Tibial nerve (tissue), 3 donors: ENCODE measurements around the gene KIF3C.

Experiments
- POLR2A ChIP-seq, 2 donors: fragments of 450-650 bp; IDR thresholded peaks; one replicate each; pipeline ENCODE4 v1.6.1; 2017; ENCODE audit warnings: antibody characterized with exemption in 2 of 2, mild to moderate bottlenecking in 2 of 2, moderate library complexity in 2 of 2
- TF ChIP-seq, protein P1 (sequence below), 5 experiments: fragments of 200-600 bp in 3 of 5; fragments of 450-650 bp in 2 of 5; sonication (generic) in 3 of 5; IDR thresholded peaks; one replicate each; pipeline ENCODE4 v1.5.1; 2016 to 2019; ENCODE audit warnings: antibody characterized with exemption in 5 of 5, mild to moderate bottlenecking in 3 of 5, moderate library complexity in 2 of 5

DNA sequence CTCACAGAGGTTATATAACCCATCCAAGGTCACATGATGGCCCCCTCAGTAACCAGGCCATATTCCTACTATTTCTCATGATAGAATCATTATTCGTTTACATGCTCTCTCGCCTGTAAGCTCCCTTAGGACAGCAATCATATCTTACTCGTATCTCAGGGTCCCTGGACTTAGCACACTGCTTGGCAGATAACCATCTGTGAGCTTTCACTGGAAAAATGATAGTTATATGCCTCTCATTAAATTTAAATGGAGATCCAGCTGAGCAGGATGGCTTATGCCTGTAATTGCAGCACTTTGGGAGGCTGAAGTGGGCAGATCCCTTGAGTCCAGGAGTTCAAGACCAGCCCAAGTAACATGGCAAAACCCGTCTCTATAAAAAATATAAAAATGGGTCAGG lies 21.9 kb downstream of the KIF3C start:
- TF ChIP-seq, protein P1, sequence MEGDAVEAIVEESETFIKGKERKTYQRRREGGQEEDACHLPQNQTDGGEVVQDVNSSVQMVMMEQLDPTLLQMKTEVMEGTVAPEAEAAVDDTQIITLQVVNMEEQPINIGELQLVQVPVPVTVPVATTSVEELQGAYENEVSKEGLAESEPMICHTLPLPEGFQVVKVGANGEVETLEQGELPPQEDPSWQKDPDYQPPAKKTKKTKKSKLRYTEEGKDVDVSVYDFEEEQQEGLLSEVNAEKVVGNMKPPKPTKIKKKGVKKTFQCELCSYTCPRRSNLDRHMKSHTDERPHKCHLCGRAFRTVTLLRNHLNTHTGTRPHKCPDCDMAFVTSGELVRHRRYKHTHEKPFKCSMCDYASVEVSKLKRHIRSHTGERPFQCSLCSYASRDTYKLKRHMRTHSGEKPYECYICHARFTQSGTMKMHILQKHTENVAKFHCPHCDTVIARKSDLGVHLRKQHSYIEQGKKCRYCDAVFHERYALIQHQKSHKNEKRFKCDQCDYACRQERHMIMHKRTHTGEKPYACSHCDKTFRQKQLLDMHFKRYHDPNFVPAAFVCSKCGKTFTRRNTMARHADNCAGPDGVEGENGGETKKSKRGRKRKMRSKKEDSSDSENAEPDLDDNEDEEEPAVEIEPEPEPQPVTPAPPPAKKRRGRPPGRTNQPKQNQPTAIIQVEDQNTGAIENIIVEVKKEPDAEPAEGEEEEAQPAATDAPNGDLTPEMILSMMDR (IDR thresholded peaks at IDR 0.05), result no peak
- TF ChIP-seq POLR2A (IDR thresholded peaks at IDR 0.05), result no peak
